GM20000 (cell line): Measurements from ENCODE around the gene PEAK1.

ENCODE experiments used
- DNase-seq: peaks from one replicate; pipeline ENCODE4 v3.0.0; 2012; ENCODE audit warnings: low spot score
- TF ChIP-seq, protein P1 (sequence below): IDR thresholded peaks from 2 replicates; pipeline ENCODE4 v1.5.1; 2012; ENCODE audit warnings: mild to moderate bottlenecking, control low read depth; ENCODE audit errors: extremely low read depth, missing control alignments

The PEAK1 gene

DNA sequence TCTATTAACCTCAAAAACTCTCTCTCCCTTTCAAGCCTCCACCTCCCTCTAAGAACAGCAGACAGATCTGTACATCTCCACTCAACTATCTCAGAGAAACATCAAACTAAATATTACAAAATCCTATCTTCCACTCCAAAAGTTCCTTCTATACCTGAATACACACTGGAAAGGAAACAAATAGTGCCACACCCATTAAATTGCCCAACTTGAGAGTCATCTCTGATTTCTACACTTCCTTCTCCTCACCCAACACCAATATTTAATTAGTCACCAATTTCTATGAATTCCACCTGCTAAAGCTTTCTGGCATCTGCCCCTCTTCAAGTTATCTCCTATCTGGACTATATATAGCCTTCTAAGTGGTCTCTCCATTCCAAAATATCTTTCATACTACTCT, 65.8 kb downstream of the PEAK1 start:
- TF ChIP-seq, protein P1, sequence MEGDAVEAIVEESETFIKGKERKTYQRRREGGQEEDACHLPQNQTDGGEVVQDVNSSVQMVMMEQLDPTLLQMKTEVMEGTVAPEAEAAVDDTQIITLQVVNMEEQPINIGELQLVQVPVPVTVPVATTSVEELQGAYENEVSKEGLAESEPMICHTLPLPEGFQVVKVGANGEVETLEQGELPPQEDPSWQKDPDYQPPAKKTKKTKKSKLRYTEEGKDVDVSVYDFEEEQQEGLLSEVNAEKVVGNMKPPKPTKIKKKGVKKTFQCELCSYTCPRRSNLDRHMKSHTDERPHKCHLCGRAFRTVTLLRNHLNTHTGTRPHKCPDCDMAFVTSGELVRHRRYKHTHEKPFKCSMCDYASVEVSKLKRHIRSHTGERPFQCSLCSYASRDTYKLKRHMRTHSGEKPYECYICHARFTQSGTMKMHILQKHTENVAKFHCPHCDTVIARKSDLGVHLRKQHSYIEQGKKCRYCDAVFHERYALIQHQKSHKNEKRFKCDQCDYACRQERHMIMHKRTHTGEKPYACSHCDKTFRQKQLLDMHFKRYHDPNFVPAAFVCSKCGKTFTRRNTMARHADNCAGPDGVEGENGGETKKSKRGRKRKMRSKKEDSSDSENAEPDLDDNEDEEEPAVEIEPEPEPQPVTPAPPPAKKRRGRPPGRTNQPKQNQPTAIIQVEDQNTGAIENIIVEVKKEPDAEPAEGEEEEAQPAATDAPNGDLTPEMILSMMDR = no peak
- no peak for DNase-seq

DNA sequence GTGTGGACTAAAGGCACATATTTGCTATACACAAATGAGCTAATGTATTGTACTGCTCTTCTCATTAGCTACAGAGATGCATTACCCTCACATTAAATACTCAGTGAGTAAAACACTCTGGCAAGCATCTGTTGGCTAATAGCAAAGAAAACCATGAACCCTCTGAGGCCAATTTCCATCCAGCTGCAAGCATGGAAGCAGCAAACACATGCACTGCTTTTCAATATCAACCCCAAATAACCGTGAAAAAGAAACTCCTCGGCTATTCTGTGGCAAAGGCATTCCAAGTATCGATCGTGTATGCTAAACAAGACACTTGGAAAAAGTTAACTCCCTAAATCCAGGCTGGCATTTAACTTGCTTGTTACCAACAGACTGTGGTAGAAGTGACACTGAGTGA, 67.0 kb downstream of the PEAK1 start:
- TF ChIP-seq, protein P1 = no peak
- no peak for DNase-seq

DNA sequence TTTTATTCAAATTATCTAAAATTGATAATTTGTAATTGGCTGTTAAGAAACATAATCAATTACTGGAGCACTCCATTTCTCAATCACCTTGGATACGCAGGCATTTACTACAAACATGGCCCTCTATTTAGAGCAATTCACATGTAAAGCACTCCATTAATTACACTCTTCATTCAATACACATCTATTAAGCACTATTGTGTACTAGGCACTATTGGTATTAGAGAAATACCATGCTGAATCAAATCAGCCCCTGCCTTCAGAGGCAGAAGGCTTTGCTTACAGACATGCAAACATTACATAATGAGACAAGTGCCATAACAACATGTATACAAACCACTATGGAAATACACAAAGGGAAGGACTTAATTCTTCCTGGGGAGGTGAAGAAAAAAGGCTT, 69.1 kb downstream of the PEAK1 start:
- DNase-seq = no peak
- TF ChIP-seq, protein P1 = no peak

DNA sequence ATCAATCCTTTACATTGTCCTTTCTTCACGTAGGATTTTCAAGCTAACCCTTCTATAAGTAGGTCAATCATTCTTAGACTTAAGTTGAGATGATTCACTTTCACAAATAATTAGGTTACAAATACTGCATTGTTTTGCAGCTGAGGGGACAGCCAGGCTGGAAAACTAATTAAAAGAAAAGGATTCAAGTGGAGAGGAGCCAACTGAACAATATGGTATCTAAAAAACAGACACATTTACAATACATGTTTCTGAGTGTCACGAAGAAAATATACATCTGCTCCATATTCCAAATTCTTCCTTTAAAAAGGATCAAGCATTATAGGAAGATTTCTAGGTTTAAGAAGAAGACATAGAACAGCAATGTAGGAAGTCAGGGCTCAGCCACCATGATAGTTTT, 70.2 kb downstream of the PEAK1 start:
- no peak for DNase-seq
- TF ChIP-seq, protein P1 = no peak

DNA sequence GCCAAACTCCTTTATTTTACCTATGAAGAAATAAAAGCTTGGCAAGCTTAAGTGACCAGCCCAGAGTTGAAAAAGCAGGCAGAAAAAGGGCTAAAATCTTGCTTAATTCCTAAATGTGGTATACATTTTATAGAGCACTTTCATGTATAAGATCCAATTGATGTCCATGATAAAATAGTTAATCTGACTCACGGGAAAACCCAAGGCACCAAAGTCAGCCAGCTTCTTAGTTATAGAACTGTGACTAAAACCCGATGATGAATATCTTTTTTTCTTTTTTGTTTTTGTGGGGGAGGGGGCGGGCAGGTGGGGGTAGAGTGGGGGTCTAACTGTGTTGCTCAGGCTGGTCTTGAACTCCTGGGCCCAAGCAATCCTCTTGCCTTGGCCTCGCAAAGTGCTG, 71.4 kb downstream of the PEAK1 start:
- no peak for DNase-seq
- TF ChIP-seq, protein P1 = no peak

DNA sequence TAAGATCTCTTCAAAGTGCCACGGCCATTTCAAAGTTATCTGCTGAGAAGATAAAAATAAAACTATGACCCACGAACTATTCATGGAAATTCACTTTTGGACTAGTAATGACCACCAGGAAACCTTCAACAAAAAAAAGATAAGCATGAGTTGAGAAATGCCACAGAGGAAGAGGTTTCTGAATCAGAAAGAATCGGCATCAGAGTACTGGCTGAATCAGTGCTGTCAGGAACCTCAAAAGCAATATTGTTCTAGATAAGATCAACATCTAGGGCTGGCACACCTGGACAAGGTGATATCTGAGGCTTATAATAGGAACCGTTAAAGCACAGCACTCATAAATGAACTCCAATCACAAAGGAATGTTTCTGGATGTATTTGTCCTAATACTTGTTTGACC, 72.7 kb downstream of the PEAK1 start:
- TF ChIP-seq, protein P1 = no peak
- DNase-seq = no peak

DNA sequence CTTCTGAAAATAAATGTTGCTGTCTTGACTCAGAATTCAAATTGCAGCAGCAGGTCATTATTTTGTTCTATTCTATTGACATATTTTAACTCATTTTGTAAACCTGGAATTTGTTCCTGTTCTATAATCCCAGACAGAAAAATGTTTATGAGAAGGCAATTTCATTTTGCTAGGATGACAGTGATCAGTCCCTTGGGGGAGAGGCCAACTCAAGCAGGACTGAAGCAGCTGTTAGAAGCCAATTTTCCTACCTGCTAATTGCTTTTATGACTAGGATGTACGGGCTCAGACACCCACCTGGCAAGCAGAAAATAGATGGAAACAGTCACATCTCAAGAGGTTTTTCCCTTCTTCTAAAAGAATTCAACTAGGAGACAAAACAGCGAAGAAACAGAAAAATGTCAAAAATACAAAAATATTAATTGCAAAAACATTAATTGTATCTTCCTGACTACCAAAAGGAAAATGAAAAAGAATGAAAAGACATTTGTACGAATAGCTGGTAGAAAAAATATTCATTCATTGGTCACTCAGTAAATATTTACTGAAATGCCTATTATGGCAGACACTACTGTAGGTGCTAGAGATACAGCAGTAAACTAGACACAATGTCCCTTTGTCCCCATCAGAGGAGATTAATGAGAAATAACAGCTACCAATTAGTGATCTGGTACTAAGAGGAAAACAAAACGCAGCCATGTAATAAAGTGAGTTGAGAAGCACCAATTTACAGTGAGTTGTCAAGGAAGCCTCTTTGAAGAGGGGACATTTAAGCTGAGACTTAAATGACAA, 73.5 kb downstream of the PEAK1 start:
- TF ChIP-seq, protein P1 = no peak
- no peak for DNase-seq
